ENCODE results near the gene ZNF644. TPM values are rescaled to one million over a fixed set of nuclear protein-coding genes. Genes with fewer than 3 reads are reported as not detected.

The ZNF644 gene
- polyA plus RNA-seq, 1 of the 3 experiments (the other 2 are of a cell fraction) = 5.6 TPM

- no peak for TF ChIP-seq FOSL2 (IDR thresholded peaks at IDR 0.05; ENCODE audit: borderline replicate concordance, low read depth)
- TF ChIP-seq TEAD4 (IDR thresholded peaks at IDR 0.05; ENCODE audit: borderline replicate concordance, insufficient read depth) = no peak
- TF ChIP-seq IRF3 (IDR thresholded peaks at IDR 0.05; ENCODE audit: low read depth, low read length) = no peak
- TF ChIP-seq USF2 (IDR thresholded peaks at IDR 0.05; ENCODE audit: borderline replicate concordance, low read depth, low read length) = no peak
- TF ChIP-seq RXRA (IDR thresholded peaks at IDR 0.05; ENCODE audit: borderline replicate concordance, low read depth) = no peak
- no peak for TF ChIP-seq RCOR1 (IDR thresholded peaks at IDR 0.05; ENCODE audit: low read length)
- TF ChIP-seq MAX (IDR thresholded peaks at IDR 0.05; ENCODE audit: low read depth) = no peak
- TF ChIP-seq SIN3A (IDR thresholded peaks at IDR 0.05; ENCODE audit: borderline replicate concordance, low read depth, low read length) = no peak
- TF ChIP-seq TCF12 (IDR thresholded peaks at IDR 0.05) = no peak
- H4K20me1 ChIP-seq (ENCODE audit: insufficient read depth) = peaks cover 60% of the 10 kb centered on the region
- H3K36me3 ChIP-seq (replicated peaks in 1 of 2; ENCODE audit: control insufficient read depth in 1 of 2, insufficient read depth in 2 of 2, low read length in 1 of 2) = peaks cover 3 to 19% of the 10 kb centered on the region in 2 experiments
- H3K27ac ChIP-seq (ENCODE audit: low read depth in 2 of 2, low read length in 1 of 2) = no peak overlapping the region
- WGBS (ENCODE audit: low lambda C conversion rate) = 92% methylated on average over 2 of the region's 2 CpGs
- peaks cover 5% of the 10 kb centered on the region for H3F3A ChIP-seq (replicated peaks; ENCODE audit: insufficient read depth)
- H3K79me2 ChIP-seq (ENCODE audit: insufficient read depth) = peaks cover 100% of the 10 kb centered on the region
- no peak overlapping the region for H2AFZ ChIP-seq (ENCODE audit: low read depth)
- no peak for DNase-seq
- ChIA-PET POLR2A (interaction anchor here (1.0 kb wide), 1 partner anchor 9 kb away, joined by 4 read pairs; no protein-coding TSS in a partner anchor), CTCF (no interaction called here)
- H3K4me3 ChIP-seq (ENCODE audit: low read depth in 2 of 2, low read length in 1 of 2) = no peak overlapping the region
- H3K9ac ChIP-seq = no peak overlapping the region
- H3K9me2 ChIP-seq = no peaks in the 10 kb centered on the region
- no peaks in the 10 kb centered on the region for H3K27me3 ChIP-seq (ENCODE audit: insufficient read depth)
- H3K4me1 ChIP-seq (ENCODE audit: control insufficient read depth in 1 of 2, insufficient read depth in 2 of 2, low read depth in 1 of 2, low read length in 1 of 2) = no peaks in the 10 kb centered on the region
- peaks cover 8% of the 10 kb centered on the region; the same call in 1 of the 2 replicates for H3K9me3 ChIP-seq
- H3K4me2 ChIP-seq = no peak overlapping the region
Measured at GRCh38 chr1:91006113-91006908, 15.5 kb downstream of the ZNF644 start.

- no peaks in the 10 kb centered on the region for H3K9me2 ChIP-seq
- TF ChIP-seq TEAD4 (IDR thresholded peaks at IDR 0.05; ENCODE audit: borderline replicate concordance, insufficient read depth) = no peak
- no peak for TF ChIP-seq FOXM1 (IDR thresholded peaks at IDR 0.05; ENCODE audit: low read depth)
- TF ChIP-seq MXI1 (IDR thresholded peaks at IDR 0.05; ENCODE audit: low read depth, low read length) = no peak
- TF ChIP-seq ELF1 (IDR thresholded peaks at IDR 0.05) = no peak
- no peak for TF ChIP-seq JUND (IDR thresholded peaks at IDR 0.05)
- TF ChIP-seq RFX5 (IDR thresholded peaks at IDR 0.05; ENCODE audit: low read length) = no peak
- H3K79me2 ChIP-seq (ENCODE audit: insufficient read depth) = peaks cover 100% of the 10 kb centered on the region
- no peak for DNase-seq
- ChIA-PET POLR2A (interaction anchor here (1.0 kb wide), 1 partner anchor 8 kb away, joined by 4 read pairs; no protein-coding TSS in a partner anchor), CTCF (no interaction called here)
- H2AFZ ChIP-seq (ENCODE audit: low read depth) = no peak overlapping the region
- H3K27ac ChIP-seq (ENCODE audit: low read depth in 2 of 2, low read length in 1 of 2) = no peak overlapping the region
- H3K9ac ChIP-seq = no peak overlapping the region
- H3K4me3 ChIP-seq (ENCODE audit: low read depth in 2 of 2, low read length in 1 of 2) = no peak overlapping the region
- peaks cover 58% of the 10 kb centered on the region for H4K20me1 ChIP-seq (ENCODE audit: insufficient read depth)
- no peaks in the 10 kb centered on the region for H3K27me3 ChIP-seq (ENCODE audit: insufficient read depth)
- H3F3A ChIP-seq (replicated peaks; ENCODE audit: insufficient read depth) = no peaks in the 10 kb centered on the region
- no peaks in the 10 kb centered on the region for H3K4me1 ChIP-seq (ENCODE audit: control insufficient read depth in 1 of 2, insufficient read depth in 2 of 2, low read depth in 1 of 2, low read length in 1 of 2)
- H3K4me2 ChIP-seq = no peak overlapping the region
- 94% methylated on average over 1 of the region's 1 CpG for WGBS (ENCODE audit: low lambda C conversion rate)
- H3K9me3 ChIP-seq = peaks cover 8% of the 10 kb centered on the region; the same call in 1 of the 2 replicates
- H3K36me3 ChIP-seq (replicated peaks in 1 of 2; ENCODE audit: control insufficient read depth in 1 of 2, insufficient read depth in 2 of 2, low read length in 1 of 2) = peaks cover 3 to 14% of the 10 kb centered on the region in 2 experiments
Measured at GRCh38 chr1:91005285-91005684, 16.6 kb downstream of the ZNF644 start.
